HUES48 (cell line): Measurements from ENCODE around the gene PPP1R2B.
"Not testable (repeated sequence)": the region's sequence is repeated elsewhere in the genome, so short reads cannot be mapped to it uniquely, and the experiment has no call there.

ENCODE experiments used
- H3K27ac ChIP-seq: one replicate; pipeline ENCODE4 v1.7.0; 2013; ENCODE audit warnings: low read depth, low read length, inconsistent platforms
- H3K27me3 ChIP-seq: 2 replicates; pipeline ENCODE4 v1.6.1; 2013; ENCODE audit warnings: mild to moderate bottlenecking, low read length; ENCODE audit not compliant: control insufficient read depth, insufficient read depth
- H3K36me3 ChIP-seq: 2 replicates; pipeline ENCODE4 v1.6.1; 2013; ENCODE audit warnings: low read length; ENCODE audit not compliant: control insufficient read depth, insufficient read depth
- H3K4me1 ChIP-seq: 2 replicates; pipeline ENCODE4 v1.6.1; 2013; ENCODE audit warnings: mild to moderate bottlenecking, low read length; ENCODE audit not compliant: control insufficient read depth, insufficient read depth
- H3K4me3 ChIP-seq: 2 replicates; pipeline ENCODE4 v1.5.1; 2013; ENCODE audit warnings: mild to moderate bottlenecking, low read depth, low read length
- H3K9ac ChIP-seq: 2 replicates; pipeline ENCODE4 v1.6.1; 2013; ENCODE audit warnings: mild to moderate bottlenecking, low read depth, low read length, moderate library complexity
- H3K9me3 ChIP-seq: 2 replicates; pipeline ENCODE4 v1.6.1; 2013; ENCODE audit warnings: low read length; ENCODE audit not compliant: control insufficient read depth, insufficient read depth

The PPP1R2B gene

GRCh38 chr5:156826150-156826549 lies 23.9 kb upstream of the PPP1R2B start:
- Histone ChIP-seq H3K27me3 (no peaks in the 10 kb centered on the region), H3K4me3 (no peak overlapping the region), H3K27ac (no peak overlapping the region), H3K9ac (no peak overlapping the region), H3K36me3 (no peaks in the 10 kb centered on the region), H3K4me1 (peaks cover 11% of the 10 kb centered on the region; the same call in 1 of the 2 replicates), H3K9me3 (no peaks in the 10 kb centered on the region)

- Histone ChIP-seq H3K9ac (no peak overlapping the region), H3K9me3 (no peaks in the 10 kb centered on the region), H3K4me1 (no peaks in the 10 kb centered on the region), H3K4me3 (no peak overlapping the region), H3K27ac (no peak overlapping the region), H3K27me3 (no peaks in the 10 kb centered on the region), H3K36me3 (no peaks in the 10 kb centered on the region)
Measured at GRCh38 chr5:156834916-156835315, 15.2 kb upstream of the PPP1R2B start.

- Histone ChIP-seq H3K4me3 (no peak overlapping the region), H3K9me3 (no peaks in the 10 kb centered on the region), H3K4me1 (no peaks in the 10 kb centered on the region), H3K9ac (no peak overlapping the region), H3K36me3 (no peaks in the 10 kb centered on the region), H3K27ac (no peak overlapping the region), H3K27me3 (no peaks in the 10 kb centered on the region)
Measured at GRCh38 chr5:156835905-156836304, 14.2 kb upstream of the PPP1R2B start.

- H3K36me3 ChIP-seq = no peaks in the 10 kb centered on the region
- H3K27ac ChIP-seq = no peak overlapping the region
- no peaks in the 10 kb centered on the region for H3K27me3 ChIP-seq
- H3K9me3 ChIP-seq = no peaks in the 10 kb centered on the region
- no peaks in the 10 kb centered on the region for H3K4me1 ChIP-seq
- H3K4me3 ChIP-seq = no peak overlapping the region
- no peak overlapping the region for H3K9ac ChIP-seq
Measured at GRCh38 chr5:156836846-156837245, 13.2 kb upstream of the PPP1R2B start.

GRCh38 chr5:156838961-156839360 lies 11.1 kb upstream of the PPP1R2B start:
- no peaks in the 10 kb centered on the region for H3K9me3 ChIP-seq
- H3K27ac ChIP-seq = no peak overlapping the region
- H3K4me1 ChIP-seq = no peaks in the 10 kb centered on the region
- H3K27me3 ChIP-seq = no peaks in the 10 kb centered on the region
- H3K36me3 ChIP-seq = no peaks in the 10 kb centered on the region
- H3K4me3 ChIP-seq = no peak overlapping the region
- H3K9ac ChIP-seq = no peak overlapping the region

GRCh38 chr5:156841737-156842136 lies 8.4 kb upstream of the PPP1R2B start:
- no peaks in the 10 kb centered on the region for H3K36me3 ChIP-seq
- H3K4me1 ChIP-seq = no peaks in the 10 kb centered on the region
- H3K9ac ChIP-seq = no peak overlapping the region
- no peaks in the 10 kb centered on the region for H3K27me3 ChIP-seq
- no peak overlapping the region for H3K4me3 ChIP-seq
- no peak overlapping the region for H3K27ac ChIP-seq
- no peaks in the 10 kb centered on the region for H3K9me3 ChIP-seq

- Histone ChIP-seq H3K4me1 (no peaks in the 10 kb centered on the region), H3K9ac (no peak overlapping the region), H3K27ac (no peak overlapping the region), H3K36me3 (no peaks in the 10 kb centered on the region), H3K4me3 (no peak overlapping the region), H3K27me3 (no peaks in the 10 kb centered on the region), H3K9me3 (no peaks in the 10 kb centered on the region)
Measured at GRCh38 chr5:156846914-156847313, 3.2 kb upstream of the PPP1R2B start.

- H3K9me3 ChIP-seq, H3K4me1 ChIP-seq, H3K36me3 ChIP-seq, H3K27ac ChIP-seq, H3K4me3 ChIP-seq, H3K9ac ChIP-seq, H3K27me3 ChIP-seq: not testable (repeated sequence)
Measured at GRCh38 chr5:156848447-156848846, 1.6 kb upstream of the PPP1R2B start.

- no peaks in the 10 kb centered on the region for H3K36me3 ChIP-seq
- no peak overlapping the region for H3K4me3 ChIP-seq
- H3K4me1 ChIP-seq = no peaks in the 10 kb centered on the region
- H3K27me3 ChIP-seq = no peaks in the 10 kb centered on the region
- no peaks in the 10 kb centered on the region for H3K9me3 ChIP-seq
- H3K9ac ChIP-seq = no peak overlapping the region
- no peak overlapping the region for H3K27ac ChIP-seq
Measured at GRCh38 chr5:156851880-156852279, 1.8 kb downstream of the PPP1R2B start.

GRCh38 chr5:156853055-156853454 lies 3.0 kb downstream of the PPP1R2B start:
- H3K27ac ChIP-seq, H3K4me1 ChIP-seq, H3K9me3 ChIP-seq, H3K27me3 ChIP-seq, H3K9ac ChIP-seq, H3K36me3 ChIP-seq, H3K4me3 ChIP-seq: not testable (repeated sequence)

- Histone ChIP-seq H3K27ac (no peak overlapping the region), H3K4me3 (no peak overlapping the region), H3K27me3 (no peaks in the 10 kb centered on the region)
Measured at GRCh38 chr5:156865427-156865826, 15.3 kb downstream of the PPP1R2B start.

GRCh38 chr5:156870498-156870839 lies 20.4 kb downstream of the PPP1R2B start:
- Histone ChIP-seq H3K27ac (no peak overlapping the region), H3K4me3 (no peak overlapping the region), H3K4me1 (no peaks in the 10 kb centered on the region), H3K9me3 (no peaks in the 10 kb centered on the region), H3K36me3 (no peaks in the 10 kb centered on the region), H3K27me3 (no peaks in the 10 kb centered on the region), H3K9ac (no peak overlapping the region)

More at GRCh38 chr5:156865427-156865826, 15.3 kb downstream of the PPP1R2B start:
- Histone ChIP-seq H3K9me3 (no peaks in the 10 kb centered on the region), H3K4me1 (no peaks in the 10 kb centered on the region), H3K36me3 (no peaks in the 10 kb centered on the region), H3K9ac (no peak overlapping the region)
